Iris pigment epithelial cell (primary cell): ENCODE data around the gene MICALL2.

Source experiments
- DNase-seq: peaks from one replicate; pipeline ENCODE4 v3.0.0-alpha.2; 2011; ENCODE audit warnings: low read depth

MICALL2 gene

DNA sequence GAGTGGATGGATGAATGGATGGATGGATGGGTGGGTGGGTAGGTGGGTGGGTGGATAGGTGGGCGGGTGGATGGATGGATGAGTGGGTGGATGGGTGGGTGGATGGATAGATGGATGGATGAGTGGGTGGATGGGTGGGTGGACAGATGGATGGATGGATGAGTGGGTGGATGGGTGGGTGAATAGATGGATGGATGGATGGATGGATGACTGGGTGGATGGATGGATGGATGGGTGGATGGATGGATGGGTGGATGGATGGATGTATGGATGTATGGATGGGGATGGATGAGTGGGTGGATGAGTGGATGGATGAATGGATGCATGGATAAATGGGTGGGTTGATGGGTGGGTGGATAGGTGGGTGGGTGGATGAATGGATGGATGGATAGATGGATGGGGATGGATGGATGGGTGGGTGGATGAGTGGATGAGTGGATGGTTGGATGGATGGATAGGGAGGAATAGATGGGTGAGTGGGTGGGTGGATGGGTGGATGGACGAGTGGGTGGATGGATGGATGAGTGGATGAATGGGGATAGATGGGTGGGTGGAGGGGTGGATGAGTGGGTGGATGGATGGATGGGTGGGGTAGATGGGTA lies 43.8 kb downstream of the MICALL2 start:
- no peak for DNase-seq

DNA sequence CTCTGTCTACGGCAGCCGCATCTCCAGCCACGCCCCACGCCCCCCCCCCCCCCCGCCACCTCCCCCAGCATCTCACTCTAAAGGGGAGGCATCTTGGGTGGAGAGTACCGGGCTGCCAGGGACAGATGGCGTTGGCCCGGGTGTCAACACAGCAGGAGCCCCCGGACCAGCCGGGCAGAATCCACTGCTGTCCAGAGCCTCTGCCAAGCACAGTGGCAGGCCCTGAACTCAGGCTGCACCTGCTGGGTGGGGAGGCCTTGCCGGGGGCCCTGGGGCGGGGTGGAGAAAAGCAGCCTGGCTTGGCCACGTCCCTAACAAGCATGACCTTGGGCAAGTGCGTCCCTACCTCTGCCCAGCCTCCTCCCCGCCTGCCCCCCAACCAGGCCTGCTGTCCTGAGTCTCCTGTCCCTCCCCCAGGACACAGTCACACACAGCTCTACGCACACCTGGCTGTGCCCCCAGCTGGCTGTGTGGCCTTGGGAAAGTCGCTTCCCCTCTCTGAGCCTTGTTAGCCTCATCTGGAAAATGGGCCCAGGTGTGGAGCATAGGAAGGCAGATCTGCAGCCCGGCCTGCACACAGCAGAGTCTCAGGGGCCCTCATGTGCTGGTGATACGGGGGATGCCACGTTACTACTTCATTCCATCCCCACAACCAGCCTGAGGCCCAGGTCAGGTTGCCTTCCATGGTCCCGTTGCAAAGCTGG lies 45.2 kb downstream of the MICALL2 start:
- DNase-seq = no peak

GRCh38 chr7:1412322-1413261 lies 46.7 kb downstream of the MICALL2 start:
- peak; percentile 75 for DNase-seq

DNA sequence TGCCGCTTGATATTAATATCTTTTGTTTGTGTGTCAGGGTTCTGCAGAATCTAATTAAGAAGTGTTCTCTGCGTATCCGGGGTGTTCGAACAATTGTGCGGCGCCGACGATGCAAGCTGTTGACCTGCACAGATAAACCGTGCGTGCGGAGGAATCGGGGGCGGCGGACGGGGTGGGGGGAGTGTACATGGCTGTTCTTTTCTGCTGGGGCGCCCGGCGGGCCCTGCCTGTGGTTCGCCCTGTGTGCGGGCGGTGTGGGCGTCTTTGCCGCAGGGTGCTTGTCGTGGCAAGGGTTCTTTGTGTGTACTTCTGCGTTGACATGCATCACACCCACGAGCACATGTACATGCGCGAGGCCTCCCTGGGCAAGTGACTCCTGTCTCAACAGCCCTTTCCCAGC lies 47.9 kb downstream of the MICALL2 start:
- DNase-seq = no peak

DNA sequence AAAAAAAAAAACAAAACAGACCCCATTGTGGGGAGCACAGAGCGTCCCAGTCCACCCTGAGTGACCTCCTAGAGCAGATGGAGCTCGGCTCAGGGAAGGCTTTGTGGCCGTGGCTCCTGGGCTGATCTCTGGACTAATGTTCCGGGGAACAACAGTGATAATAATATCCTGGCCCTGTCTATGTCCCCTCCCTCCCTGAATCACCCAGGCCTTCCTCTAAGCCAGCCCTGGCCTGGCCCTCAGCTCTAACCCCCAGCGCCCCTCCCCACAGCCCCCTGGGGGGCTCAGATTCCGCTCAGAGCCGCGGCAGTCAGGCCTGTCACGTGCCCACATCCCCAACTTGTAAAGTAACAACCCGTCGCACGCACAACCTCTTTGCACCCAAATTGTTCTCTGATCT lies 48.3 kb downstream of the MICALL2 start:
- DNase-seq = no peak

GRCh38 chr7:1409555-1409954 lies 49.7 kb downstream of the MICALL2 start:
- no peak for DNase-seq

- no peak for DNase-seq
These were observed 50.8 kb downstream of the MICALL2 start for GRCh38 chr7:1408466-1408865.

DNA sequence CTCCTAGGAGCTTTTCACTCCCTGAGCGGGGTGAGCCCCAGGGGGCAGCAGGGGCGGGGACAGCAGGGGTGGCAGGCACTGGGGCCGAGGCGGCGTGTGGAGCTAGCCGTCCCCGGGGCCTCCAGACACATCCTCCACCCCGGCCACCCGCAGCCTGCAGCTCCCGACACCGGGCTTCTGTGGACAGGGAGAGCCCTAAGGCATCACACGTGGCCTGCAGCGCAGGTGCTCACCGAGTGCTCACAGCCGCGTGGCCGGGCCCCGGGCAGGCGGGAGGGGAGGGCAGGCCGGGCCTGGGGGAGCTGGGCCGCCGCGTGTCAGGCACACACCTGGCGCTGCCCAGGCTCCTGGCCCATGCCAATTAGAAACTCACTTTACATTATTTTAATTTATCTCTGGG lies 51.4 kb downstream of the MICALL2 start:
- no peak for DNase-seq

DNA sequence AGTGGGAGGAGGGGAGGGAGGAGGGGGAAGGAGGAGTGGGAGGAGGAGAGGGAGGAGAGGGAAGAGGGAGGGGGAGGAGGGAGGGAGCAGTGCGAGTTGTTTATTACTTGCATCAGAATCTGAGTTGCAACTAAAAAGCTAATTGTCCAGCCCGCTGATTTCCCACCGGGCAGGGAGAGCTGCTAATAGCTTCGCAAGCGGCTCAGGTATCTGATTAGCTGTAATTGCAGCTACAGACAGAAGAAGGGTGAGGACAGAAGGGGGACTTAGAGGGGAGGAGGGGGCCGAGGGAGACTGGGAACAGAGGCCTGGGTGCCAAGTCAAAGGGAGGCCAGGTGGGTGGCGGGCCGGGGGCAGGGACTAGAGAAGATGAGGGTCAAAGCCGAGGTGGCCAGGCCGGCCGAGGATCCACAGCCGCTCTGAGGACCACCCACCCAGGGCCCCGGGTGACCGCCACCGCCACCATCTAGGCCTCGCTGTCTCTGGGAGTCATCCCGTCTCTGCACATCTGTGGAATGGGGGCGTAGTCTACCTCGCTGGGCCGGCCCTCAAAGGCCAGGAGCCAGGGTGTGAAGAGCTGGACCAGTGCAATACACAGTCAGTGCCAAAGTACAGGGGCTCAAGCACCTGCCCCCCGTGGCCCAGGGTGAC lies 54.2 kb downstream of the MICALL2 start:
- no peak for DNase-seq

DNA sequence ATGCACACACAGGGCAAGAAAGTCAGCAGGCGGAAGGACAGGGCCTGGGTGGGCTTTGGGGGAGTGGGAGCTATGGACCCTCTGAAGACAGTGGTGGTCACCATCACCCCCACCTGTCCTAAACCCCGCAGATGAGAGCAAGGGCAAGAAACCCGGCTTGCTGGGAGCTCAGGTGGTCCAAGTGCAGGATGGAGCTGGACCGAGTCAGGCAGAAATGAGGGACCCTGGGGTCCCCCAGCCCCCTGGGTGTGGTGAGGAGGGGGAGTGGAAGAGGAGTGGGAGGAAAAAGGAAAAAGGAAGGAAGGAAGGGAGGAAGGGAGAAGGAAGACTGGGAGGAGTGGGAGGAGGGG lies 54.8 kb downstream of the MICALL2 start:
- no peak for DNase-seq

- peak; percentile 81 for DNase-seq
These were observed 55.4 kb downstream of the MICALL2 start for GRCh38 chr7:1403638-1404459.

DNA sequence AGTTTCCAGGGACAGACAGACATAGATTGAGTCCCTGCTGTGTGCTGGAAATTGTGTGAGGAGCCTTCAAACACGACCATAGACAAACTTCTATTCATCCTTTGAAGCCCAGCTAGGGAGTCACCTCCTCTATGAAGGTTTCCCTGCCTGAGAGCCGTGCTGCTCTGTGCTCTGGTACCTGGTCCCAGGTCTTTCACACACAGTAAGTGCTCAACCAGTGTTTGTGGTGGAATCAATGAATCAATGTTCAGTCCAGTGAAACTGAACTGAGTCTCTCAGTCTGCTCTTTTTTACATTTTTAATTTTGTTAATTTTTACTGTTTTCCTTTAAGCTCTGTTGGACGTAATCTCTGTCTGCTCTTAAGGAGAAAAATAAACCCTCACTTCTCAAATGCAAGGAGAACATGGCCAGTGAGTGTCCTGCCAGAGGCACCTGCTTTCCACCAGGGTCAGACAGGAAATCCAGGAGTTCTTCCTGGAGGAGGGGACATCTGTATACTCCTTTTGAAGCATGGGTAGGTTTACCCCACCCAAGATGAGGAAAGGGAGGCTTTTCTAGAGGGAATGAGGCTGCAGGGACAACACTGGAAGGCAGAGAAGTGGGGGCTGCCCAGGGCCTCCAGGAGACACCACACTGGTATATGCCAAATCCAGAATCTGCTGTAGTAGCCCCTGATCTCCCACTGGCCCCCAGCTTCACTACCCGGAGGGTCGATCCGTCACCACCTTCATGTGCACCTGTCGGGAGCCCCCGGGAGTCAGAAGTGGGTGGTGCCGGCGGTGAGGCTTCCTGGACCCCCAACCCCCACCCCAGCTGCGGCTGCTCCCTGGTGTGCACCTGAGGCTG lies 56.3 kb downstream of the MICALL2 start:
- DNase-seq = no peak

GRCh38 chr7:1402110-1402790 lies 57.0 kb downstream of the MICALL2 start:
- no peak for DNase-seq

DNA sequence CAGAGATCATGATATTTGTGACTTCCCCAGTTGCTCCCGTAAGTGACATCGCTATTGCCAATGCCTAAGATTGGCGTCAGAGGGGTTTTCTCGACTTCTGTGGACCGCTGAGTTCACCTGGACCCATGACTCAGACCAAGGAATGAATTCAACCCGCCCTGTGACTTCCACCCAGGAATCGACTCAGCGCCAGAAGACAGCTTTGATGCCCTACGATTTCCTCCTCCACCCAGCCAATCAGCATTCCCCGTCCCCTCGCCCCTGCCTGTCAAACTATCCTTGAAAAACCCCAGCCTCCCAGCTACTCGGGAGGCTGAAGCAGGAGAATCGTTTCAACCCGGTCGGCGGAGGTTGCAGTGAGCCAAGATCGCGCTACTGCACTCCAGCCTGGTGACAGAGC lies 58.3 kb downstream of the MICALL2 start:
- DNase-seq = no peak

DNA sequence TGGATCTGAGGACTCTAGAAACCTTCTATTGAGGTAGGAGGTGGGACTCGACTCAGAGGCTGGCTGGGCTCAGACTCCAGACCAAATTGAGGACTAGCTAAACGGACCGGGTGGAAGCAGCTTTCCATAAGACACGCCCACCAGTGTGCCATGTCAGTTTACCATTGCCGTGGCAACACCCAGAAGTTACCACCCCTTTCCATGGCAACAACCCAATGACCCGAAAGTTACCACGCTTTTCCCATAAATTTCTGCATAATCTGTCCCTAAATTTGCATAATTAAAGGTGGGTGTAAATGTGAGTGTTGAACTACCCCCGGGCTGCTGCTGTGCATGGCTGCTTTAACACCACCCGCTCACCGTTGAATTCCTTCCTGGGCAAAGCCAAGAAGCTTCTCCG lies 58.9 kb downstream of the MICALL2 start:
- no peak for DNase-seq

- peak; percentile 55 for DNase-seq
These were observed 61.6 kb downstream of the MICALL2 start for GRCh38 chr7:1397491-1398327.

DNA sequence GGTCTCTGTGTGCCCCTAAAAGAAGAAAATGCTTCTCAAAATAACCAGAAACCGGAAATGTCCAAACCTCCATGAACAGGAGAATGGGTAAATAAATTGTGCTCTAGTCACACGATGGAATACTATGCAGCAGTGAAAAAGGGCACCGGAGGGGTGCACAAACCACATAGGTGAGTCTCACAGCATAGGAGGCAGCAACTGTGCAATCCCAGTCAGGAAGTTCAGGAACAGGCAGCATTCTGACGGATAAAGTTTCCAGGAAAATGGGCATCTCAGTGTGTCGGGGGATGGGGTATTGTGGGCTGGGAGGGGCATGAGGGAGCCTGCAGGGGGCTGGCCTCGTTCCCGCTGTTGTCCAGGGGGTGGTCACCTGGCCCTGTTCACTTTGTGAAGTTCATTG lies 63.1 kb downstream of the MICALL2 start:
- no peak for DNase-seq

- no peak for DNase-seq
These were observed 63.8 kb downstream of the MICALL2 start for GRCh38 chr7:1395211-1396070.
